ENCODE data around the gene KIRREL1.

DNA sequence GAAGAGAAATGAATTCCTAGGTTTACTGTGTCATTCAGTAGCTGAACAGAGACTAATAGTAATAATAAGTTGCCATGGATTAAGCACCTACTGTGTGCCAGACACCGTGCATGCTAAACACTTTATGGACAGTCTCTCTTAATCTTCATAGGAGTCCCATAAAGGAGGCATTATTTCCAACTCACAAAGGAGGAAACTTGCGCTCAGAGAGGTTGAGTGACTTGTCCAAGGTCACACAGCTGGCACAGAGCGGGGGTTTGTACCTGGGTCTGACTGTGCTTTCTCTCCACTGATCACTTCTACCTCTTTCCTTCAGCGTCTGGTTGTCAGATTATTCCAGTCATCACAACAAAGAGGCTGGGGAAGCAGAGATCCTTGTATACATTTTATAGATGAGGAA is 91.3 kb downstream of the KIRREL1 start:
- TF ChIP-seq POLR2A (IDR thresholded peaks at IDR 0.05), result no peak
- TF ChIP-seq, protein P1, sequence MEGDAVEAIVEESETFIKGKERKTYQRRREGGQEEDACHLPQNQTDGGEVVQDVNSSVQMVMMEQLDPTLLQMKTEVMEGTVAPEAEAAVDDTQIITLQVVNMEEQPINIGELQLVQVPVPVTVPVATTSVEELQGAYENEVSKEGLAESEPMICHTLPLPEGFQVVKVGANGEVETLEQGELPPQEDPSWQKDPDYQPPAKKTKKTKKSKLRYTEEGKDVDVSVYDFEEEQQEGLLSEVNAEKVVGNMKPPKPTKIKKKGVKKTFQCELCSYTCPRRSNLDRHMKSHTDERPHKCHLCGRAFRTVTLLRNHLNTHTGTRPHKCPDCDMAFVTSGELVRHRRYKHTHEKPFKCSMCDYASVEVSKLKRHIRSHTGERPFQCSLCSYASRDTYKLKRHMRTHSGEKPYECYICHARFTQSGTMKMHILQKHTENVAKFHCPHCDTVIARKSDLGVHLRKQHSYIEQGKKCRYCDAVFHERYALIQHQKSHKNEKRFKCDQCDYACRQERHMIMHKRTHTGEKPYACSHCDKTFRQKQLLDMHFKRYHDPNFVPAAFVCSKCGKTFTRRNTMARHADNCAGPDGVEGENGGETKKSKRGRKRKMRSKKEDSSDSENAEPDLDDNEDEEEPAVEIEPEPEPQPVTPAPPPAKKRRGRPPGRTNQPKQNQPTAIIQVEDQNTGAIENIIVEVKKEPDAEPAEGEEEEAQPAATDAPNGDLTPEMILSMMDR (IDR thresholded peaks at IDR 0.05), result no peak
